HFF-Myc (cell line): ENCODE results near the gene AMER3.
A peak's percentile ranks its signal among the peaks of the same experiment; 100 is the strongest.
"Not testable (repeated sequence)": the region's sequence is repeated elsewhere in the genome, so short reads cannot be mapped to it uniquely, and the experiment has no call there.

Source experiments
- DNase-seq: peaks from one replicate; pipeline ENCODE4 v3.0.0-alpha.2; 2011; ENCODE audit warnings: low read depth; ENCODE audit errors: extremely low read depth
- H3K4me3 ChIP-seq: replicated peaks from 2 replicates; pipeline ENCODE4 v1.5.1; 2011; ENCODE audit warnings: low read depth, mild to moderate bottlenecking, control low read depth, low read length
- TF ChIP-seq, protein P1 (sequence below): IDR thresholded peaks from 2 replicates; pipeline ENCODE4 v1.5.1; 2012; ENCODE audit warnings: mild to moderate bottlenecking, low read depth, low read length, control low read depth; ENCODE audit errors: missing control alignments

Gene AMER3

DNA sequence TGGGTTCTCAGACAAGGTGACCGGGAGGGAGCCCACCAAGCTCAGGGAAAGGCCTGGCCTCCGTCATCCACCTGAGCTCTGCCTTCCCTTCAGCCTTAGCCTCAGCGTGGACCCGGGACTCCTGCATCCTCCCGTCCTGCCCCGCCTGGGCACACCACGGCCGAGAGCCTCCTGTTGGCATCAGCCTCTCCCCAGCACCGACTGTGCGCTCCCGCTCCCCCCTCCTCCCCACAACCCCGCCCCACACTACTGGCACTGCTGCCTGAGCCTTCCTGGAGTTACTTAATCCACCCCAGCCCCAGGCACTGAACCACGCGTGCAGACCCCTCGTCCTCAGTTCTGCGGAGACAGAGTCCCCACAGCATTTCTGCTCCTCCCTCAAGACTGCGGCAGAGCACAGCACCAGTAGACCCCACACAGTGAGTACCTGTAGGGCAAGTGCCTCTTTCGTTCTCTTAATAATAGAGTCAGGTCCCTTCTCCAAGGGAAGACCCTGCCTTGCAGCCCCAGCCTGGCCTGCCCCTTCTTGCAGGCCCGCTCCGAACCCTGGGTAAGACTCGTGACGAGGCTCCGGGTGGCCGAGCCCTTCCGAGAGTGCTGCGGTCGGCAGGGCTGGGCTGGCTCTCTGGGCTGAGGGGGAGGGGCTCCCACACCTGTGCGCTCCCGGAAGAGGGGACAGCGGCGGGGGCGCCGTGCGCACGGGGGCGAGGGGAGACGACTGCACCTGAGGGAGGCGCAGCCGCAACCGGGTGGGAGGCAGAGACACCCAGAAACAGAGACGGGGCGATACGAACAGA lies at the start of gene AMER3:
Gene AMER3, plus strand, starts transcription at position 285 of the 797 bp plus-strand sequence. CDS start 6,533 bp downstream, outside the sequence.
- no peak for DNase-seq
- TF ChIP-seq, protein P1, sequence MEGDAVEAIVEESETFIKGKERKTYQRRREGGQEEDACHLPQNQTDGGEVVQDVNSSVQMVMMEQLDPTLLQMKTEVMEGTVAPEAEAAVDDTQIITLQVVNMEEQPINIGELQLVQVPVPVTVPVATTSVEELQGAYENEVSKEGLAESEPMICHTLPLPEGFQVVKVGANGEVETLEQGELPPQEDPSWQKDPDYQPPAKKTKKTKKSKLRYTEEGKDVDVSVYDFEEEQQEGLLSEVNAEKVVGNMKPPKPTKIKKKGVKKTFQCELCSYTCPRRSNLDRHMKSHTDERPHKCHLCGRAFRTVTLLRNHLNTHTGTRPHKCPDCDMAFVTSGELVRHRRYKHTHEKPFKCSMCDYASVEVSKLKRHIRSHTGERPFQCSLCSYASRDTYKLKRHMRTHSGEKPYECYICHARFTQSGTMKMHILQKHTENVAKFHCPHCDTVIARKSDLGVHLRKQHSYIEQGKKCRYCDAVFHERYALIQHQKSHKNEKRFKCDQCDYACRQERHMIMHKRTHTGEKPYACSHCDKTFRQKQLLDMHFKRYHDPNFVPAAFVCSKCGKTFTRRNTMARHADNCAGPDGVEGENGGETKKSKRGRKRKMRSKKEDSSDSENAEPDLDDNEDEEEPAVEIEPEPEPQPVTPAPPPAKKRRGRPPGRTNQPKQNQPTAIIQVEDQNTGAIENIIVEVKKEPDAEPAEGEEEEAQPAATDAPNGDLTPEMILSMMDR: no peak
- no peak within 1 kb of the TSS for H3K4me3 ChIP-seq

DNA sequence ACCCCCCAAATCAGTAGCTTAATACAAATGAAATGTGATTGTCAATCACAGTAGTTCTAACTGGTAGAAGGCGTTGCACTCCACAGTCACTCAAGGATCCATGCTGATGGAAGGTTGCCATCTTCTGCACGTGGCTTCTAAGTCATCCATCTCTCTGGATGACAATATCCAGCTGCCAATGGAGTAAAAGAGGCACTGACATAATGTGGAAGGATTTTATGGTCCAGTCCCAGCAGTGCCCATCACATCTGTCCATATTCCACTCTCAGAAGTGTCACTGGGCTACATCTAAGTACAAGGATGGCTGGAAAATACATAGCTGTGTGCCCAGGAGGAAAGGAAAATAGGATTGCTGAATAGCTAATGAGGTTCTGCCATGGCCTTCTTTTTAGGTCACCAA lies 40.5 kb upstream of the AMER3 start:
- not testable (repeated sequence) for DNase-seq, H3K4me3 ChIP-seq

DNA sequence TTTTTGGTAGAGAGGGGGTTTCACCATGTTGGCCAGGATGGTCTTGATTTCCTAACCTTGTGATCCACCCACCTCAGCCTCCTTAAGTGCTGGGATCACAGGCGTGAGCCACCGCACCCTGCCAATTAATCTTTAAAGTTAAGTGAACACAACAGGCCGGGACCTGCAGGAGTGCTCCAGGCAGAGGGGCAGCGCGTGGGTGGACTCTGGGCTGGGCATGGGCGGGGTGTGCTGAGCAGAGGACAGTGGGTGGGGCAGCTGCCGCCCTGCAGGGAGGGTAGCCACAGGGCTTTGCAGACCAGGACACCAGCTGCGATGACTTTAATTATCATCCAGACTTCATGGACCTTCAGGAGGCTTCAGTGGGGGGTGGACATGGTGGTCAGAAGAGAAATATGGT lies 35.3 kb upstream of the AMER3 start:
- DNase-seq: no peak
- H3K4me3 ChIP-seq: no peak overlapping the region
- TF ChIP-seq, protein P1: no peak

DNA sequence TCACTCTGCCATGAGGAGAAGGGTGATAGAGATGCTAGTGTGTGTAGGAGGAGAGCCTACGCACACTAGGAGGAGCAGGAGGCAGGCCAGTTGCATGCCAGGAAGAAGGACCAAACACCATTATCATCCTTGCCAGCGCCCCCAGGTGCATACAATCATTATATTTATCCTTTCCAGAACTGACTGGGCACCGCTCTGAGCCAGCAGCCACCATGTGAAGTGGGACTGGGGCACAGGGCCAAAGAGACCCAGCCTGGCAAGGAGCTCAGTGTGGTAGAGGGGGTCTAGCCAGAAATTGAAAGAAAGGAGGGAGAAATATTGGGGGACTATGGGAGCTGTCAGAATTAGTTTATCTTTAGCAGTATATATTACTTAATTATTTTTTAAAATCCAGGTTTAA lies 34.8 kb upstream of the AMER3 start:
- DNase-seq: no peak
- no peak overlapping the region for H3K4me3 ChIP-seq
- TF ChIP-seq, protein P1: no peak

- no peak for DNase-seq
- H3K4me3 ChIP-seq: no peak overlapping the region
- TF ChIP-seq, protein P1: no peak
Measured at GRCh38 chr2:130724455-130724854, 30.9 kb upstream of the AMER3 start.

GRCh38 chr2:130726614-130727180 lies 28.6 kb upstream of the AMER3 start:
- TF ChIP-seq, protein P1: no peak
- peak overlapping the region; percentile 46 for H3K4me3 ChIP-seq
- DNase-seq: no peak

- peak overlapping the region; percentile 46 for H3K4me3 ChIP-seq
- TF ChIP-seq, protein P1: no peak
- DNase-seq: peak; percentile 31
Measured at GRCh38 chr2:130727286-130727924, 27.9 kb upstream of the AMER3 start.
